Raji (cell line): ENCODE data around the gene USP4.

ENCODE experiments used
- POLR2A ChIP-seq: IDR thresholded peaks from 2 replicates; pipeline ENCODE4 v1.6.1; 2011; ENCODE audit warnings: low read depth, low read length, control low read depth; ENCODE audit not compliant: insufficient read depth

USP4 gene

DNA sequence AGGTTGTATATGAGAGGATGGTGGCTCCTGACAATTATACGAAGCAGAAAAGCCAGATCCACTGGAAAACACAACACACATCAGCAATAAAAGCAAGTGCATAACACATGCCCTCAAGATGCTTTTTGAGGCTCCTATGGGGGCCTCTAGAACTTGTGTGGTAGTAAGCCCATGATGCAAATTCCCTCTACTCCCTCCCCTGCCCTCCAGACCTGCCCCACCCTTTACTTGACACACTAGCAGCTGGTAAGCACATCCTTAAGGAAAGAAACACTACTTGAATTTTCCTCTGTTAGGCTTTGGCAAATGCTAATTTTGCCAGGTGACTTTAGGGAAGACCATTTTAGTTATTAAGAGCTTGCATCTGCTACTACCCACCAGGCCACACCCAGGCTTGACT, 29.2 kb downstream of the USP4 start:
- no peak for TF ChIP-seq POLR2A

GRCh38 chr3:49305608-49306007, 34.2 kb downstream of the USP4 start:
- no peak for TF ChIP-seq POLR2A

- TF ChIP-seq POLR2A: no peak
Observed at GRCh38 chr3:49302613-49303012, 37.2 kb downstream of the USP4 start.

DNA sequence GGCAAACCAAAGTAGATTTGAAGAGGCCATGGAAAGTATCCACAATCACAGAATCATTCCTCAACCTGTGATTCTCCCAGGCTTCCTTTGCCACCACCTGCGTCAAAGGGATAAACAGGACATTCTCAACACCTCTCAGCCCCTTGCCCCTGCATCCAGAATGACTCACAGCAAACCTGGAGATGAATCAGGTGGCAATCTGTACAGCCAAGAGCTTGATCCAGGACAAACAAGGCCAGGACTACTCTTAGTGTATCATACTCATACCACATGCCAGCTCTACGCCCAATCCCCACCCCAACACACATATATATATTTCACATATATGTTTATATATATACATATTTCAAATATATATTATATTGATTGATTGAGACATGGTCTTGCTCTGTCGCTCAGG, 39.3 kb downstream of the USP4 start:
- TF ChIP-seq POLR2A: no peak

GRCh38 chr3:49298511-49298910, 41.3 kb downstream of the USP4 start:
- TF ChIP-seq POLR2A: no peak

DNA sequence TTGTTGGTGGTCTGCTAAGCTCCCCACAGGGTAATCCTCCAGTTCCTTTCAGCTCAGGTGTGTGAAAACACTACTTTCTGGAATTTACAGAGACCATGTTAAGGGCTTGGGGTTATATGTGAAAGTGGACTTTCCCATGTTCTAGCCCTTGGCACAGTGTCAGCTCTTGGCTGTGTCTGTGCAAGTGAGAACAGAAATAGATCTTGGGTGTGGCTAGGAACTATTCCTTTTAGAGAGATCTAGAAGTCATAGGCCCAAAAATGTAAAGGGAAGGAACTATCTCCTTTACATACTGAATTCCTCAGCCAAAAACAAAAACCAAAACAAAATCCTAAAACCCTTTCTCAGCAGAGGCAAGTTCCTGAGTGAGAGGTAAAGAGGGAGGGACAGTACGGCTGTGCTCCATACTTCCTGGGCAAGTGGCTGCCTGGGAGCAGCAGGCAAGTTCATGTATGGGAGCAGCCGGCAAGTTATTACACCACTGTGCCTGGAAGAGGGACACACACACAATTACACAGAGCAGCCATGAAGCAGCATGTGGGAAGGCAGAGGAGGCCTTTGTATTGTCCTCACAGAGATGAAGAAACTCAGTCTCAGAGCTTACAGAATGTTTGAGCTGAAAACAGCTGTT, 43.0 kb downstream of the USP4 start:
- no peak for TF ChIP-seq POLR2A

DNA sequence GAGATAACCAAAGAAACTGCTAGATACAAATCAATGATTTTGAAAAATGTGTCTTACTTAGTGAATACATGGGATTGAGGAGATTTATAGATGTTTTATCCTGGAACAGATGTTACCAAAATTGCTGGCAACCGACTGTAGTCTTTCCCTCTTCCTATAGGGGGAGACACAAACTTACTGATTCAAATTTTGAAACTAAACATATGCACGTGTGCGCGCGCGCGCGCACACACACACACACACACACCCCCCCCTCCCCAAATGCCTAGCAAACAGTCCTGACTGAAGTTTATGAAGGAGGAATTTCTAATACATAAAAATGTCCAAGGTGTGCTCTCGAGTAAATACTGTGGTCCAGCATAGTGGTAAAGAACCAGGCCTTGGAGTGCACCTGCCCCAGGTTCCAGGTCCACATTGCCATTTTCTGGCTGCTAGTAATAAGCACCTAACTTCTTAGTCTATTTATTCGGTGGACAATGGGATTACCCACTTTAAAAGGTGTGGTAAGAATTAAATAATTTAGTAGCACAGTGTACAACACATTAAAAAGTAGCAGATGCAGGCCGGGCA, 44.3 kb downstream of the USP4 start:
- no peak for TF ChIP-seq POLR2A

- no peak for TF ChIP-seq POLR2A
Observed at GRCh38 chr3:49294343-49294742, 45.5 kb downstream of the USP4 start.

DNA sequence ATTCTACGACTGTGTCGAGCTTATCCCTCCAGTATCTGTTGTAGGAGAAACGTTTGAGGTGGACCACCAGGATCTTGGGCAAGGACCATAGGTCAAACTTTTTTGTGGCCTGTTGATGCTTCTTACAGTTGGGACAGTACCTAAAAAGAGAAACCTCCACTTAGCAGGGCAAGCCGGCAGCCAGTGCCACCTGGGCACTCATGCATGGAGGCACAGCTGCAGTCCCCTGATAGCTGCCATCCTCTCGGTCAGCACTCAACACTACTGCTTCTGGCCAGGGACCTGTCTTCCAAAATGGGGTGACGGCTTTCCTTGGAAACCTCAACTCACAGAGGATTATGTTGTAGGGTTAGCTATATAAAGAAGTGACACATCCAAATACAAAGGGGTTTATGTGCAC, 55.9 kb downstream of the USP4 start:
- TF ChIP-seq POLR2A: no peak

GRCh38 chr3:49279376-49279775, 60.5 kb downstream of the USP4 start:
- TF ChIP-seq POLR2A: no peak

DNA sequence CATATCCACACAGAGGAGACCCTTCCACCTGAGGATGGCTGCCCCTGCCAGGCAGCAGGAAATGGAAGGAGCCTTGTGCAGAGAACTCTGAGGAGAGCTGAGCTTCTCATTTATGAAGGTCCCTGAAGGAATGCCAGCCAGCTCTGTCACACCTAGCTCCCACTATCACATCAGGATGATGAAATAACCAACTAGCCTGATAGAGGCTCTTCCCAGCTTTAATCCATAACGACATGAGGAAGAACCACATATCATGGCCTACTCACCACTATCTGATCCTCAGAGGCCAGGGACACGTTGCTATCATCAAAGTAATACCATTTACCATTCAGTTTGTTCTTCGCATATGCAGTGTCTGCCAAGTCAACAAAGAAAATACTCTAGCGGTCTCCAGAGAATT, 61.3 kb downstream of the USP4 start:
- TF ChIP-seq POLR2A: no peak

- no peak for TF ChIP-seq POLR2A
Observed at GRCh38 chr3:49277383-49277775, 62.5 kb downstream of the USP4 start.

GRCh38 chr3:49276475-49277382, 63.1 kb downstream of the USP4 start, which contains the start of gene C3orf62:
Gene C3orf62, minus strand, starts transcription at chr3:49277232. Its CDS starts 360 bp downstream, at chr3:49276872.
- TF ChIP-seq POLR2A: no peak

GRCh38 chr3:49273825-49274532, 65.9 kb downstream of the USP4 start:
- TF ChIP-seq POLR2A: no peak

- TF ChIP-seq POLR2A: no peak
Observed at GRCh38 chr3:49271047-49271446, 68.8 kb downstream of the USP4 start.

DNA sequence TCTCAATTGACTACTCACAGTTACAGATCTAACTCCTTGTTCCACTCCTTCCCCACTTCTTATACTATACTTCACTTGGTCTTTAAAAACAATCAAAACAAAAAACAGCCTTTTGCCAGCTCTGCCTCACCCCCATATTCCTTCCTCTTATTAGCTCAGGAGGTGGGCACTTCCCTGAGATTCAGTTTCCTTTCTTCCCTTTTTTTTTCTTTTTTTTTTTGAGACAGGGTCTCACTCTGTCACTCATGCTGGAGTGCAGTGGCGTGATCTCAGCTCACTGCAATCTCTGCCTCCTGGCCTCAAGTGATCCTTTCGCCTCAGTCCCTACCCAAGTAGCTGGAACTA, 69.7 kb downstream of the USP4 start:
- TF ChIP-seq POLR2A: no peak

- no peak for TF ChIP-seq POLR2A
Observed at GRCh38 chr3:49269443-49270155, 70.3 kb downstream of the USP4 start.
